Breast epithelium (tissue), 3 donors: ENCODE data around the gene ZNF121.

Experiments used
- POLR2A ChIP-seq: fragments of 450-650 bp; IDR thresholded peaks from one replicate; pipeline ENCODE4 v1.6.1; 2016; ENCODE audit warnings: antibody characterized with exemption, mild to moderate bottlenecking, moderate library complexity
- POLR2AphosphoS5 ChIP-seq, 3 donors: sonication (generic); formaldehyde crosslinking; IDR thresholded peaks; one replicate each; pipeline ENCODE4 v1.6.1; 2017; ENCODE audit warnings: antibody characterized with exemption in 3 of 3
- TF ChIP-seq, protein P1 (sequence below), 3 donors: fragments of 450-650 bp; IDR thresholded peaks; one replicate each; pipeline ENCODE4 v1.5.1; 2016 to 2017; ENCODE audit warnings: antibody characterized with exemption in 3 of 3, mild to moderate bottlenecking in 3 of 3, moderate library complexity in 3 of 3

DNA sequence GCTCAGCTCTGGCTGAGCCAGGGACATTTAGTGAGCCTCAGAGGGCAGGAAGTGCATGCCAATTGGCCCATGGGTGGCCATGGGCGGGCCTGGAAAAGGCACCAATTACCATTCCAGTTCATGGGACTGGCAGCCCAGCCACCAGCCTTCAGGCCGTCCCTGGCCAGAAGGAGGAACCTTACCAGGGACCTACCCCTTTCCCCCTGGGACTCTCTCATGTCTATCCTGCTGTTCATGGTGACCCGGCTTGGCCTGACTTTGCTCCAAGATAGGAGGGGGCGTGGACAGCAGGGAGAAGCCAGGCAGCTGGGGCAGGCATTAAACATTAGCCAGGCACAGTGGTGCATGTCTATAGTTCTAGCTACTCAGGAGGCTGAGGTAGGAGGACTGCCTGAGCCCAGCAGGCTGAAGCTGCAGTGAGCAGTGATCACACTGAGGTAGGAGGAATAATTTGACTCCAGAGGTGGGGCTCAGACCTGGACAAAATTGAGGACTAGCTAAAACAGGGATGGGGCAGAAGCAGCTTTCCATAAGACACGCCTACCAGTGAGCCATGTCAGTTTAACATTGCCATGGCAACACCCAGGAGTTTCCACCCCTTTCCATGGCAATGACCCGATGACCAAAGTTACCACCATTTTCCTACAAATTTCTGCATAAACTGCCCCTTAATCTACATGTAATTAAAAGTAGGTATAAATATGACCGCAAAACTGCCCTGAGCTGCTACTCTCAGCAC, 31.6 kb downstream of the ZNF121 start:
- TF ChIP-seq POLR2AphosphoS5 (IDR thresholded peaks at IDR 0.05) = no peak
- TF ChIP-seq, protein P1, sequence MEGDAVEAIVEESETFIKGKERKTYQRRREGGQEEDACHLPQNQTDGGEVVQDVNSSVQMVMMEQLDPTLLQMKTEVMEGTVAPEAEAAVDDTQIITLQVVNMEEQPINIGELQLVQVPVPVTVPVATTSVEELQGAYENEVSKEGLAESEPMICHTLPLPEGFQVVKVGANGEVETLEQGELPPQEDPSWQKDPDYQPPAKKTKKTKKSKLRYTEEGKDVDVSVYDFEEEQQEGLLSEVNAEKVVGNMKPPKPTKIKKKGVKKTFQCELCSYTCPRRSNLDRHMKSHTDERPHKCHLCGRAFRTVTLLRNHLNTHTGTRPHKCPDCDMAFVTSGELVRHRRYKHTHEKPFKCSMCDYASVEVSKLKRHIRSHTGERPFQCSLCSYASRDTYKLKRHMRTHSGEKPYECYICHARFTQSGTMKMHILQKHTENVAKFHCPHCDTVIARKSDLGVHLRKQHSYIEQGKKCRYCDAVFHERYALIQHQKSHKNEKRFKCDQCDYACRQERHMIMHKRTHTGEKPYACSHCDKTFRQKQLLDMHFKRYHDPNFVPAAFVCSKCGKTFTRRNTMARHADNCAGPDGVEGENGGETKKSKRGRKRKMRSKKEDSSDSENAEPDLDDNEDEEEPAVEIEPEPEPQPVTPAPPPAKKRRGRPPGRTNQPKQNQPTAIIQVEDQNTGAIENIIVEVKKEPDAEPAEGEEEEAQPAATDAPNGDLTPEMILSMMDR (IDR thresholded peaks at IDR 0.05) = no peak
- no peak for TF ChIP-seq POLR2A
